Fibroblast of upper back skin (primary cell): Measurements from ENCODE around the gene ZNF827.

ENCODE experiments used
- DNase-seq: peaks from one replicate; pipeline ENCODE4 v3.0.0-alpha.2; 2013

ZNF827 gene

DNA sequence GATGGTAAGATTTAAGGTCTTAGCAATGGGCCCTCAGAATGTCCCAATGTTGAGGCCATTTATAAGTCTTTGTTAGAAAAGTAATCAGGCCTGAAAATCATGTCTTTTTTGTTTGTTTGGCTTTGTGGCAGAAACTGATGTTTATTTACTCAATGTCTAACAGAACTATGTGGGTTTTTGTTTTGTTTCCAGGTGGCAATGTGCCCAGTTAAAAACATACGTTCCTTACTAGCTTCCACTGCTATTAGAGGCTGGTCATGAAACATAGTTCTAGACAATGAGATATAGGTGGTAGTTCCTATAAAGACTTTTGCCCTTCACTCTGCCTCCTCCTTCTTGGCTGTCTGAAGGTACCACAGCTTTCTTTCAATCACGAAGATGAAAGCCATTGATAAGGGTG lies 149.9 kb downstream of the ZNF827 start:
- no peak for DNase-seq

DNA sequence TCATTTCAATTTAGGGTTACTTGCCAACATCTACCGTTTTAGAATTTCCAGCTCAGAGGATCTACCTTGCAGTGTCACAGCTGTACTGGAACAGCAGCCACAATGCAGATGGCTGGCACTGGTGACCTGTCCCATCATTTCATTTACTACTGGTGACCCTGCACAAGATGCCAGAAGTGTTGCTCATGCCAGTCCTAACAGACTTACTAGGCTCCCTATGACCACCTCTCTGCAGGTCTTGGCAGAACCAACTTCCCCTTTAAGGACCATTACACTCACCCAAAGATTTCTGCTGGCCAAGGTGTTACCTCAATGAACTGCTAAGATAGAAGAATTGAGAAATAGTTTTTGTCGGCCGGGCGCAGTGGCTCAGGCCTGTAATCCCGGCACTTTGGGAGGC lies 151.8 kb downstream of the ZNF827 start:
- DNase-seq: no peak

DNA sequence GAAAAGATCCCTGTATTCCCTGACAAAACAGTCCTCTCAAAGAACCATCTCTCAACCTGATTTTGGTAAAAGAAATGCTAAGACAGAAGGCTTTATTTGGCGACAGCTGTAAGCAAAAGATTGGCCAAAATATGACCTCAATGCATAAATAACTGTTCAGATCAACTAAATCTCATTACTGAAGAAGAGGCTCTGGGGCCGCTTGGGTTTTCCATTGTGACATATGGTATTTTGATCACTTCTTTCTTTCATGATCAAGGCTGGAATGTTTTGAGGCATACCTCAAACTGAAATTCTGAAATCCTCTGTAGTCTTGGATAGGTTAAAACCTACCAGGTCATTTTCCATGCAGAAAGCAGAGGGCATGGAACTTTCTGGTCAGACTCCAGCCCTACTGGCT lies 152.4 kb downstream of the ZNF827 start:
- DNase-seq: no peak

DNA sequence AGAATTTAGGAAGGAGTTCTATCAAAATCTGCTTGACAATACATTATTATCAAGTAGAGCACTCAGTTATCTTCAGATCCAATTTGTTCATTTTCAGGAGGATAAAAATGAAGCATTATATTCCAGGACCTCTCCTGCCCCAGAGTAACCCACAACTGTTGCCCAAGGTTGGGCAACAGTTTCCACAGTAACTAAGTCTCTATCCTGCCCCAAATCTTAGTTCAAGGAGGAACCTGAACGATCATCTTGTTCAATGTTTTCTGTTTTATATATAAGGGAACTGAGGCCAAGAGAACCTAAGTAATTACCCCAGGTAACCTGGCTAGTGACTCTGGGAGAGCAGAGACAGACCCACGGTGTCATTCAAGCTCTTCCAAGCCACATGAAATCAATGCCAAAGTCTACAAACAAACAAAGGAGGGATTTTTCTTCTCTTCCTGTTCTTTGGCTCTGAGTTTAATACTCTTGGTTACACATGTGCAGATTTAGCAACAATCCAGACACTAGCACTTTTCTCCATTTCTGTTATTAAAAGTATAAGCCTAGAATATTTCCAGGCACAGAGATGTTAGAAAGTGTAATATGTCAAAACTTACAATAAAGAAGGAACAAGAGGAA lies 153.1 kb downstream of the ZNF827 start:
- no peak for DNase-seq

DNA sequence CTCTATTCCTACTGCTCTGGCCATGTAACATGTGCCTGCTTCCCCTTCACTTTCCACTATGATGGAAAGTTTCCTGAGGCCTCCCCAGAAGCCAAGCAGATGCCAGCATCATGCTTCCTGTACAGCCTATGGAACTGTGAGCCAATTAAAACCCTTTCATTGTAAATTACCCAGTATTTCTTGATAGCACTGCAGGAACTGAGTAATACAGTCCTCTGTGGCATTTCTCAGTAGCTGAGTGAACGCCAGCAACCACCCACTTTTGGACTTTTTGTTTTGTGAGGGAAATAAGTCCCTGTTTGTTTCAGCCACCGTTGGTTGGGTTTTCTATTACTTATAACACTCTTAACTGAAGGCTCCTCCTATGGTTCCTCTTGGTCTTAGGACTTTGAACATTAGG lies 154.6 kb downstream of the ZNF827 start:
- no peak for DNase-seq

DNA sequence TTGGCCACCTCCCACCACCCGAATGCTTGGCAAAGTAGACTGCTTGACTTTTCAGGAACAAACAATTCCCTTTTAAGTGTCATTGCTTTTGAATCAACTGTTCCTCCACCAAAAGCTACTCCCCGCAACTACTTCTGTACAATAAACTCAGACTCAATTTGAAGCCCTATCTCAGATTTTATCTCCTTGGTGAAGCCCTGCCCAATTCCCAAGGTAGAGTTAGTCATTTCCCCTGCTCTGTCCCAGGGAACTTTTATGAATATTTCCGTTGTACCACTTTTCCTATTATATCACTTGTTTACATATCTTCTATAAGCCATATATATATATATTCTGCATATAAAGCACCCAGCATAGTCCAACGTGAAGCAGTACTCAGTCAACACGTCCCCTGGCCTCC lies 155.9 kb downstream of the ZNF827 start:
- no peak for DNase-seq

DNA sequence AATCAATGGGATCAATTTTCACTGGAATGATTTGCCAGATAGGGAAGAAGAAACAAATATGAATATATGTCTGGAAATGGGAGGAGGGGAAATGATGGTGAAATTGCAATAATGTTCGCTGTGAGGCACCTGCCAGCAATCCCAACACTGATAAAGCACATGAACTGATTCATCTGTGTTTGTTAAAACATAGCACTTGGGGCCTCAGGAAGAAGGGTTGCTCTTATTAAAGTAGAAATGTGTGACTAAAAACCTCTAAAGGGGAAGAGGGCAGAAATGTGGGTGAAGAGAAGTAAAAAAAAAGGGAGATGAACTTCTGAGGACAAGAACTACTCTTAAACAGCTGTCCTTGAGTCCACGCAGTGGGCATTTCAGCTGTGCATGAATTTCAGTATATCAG lies 157.3 kb downstream of the ZNF827 start:
- DNase-seq: no peak

DNA sequence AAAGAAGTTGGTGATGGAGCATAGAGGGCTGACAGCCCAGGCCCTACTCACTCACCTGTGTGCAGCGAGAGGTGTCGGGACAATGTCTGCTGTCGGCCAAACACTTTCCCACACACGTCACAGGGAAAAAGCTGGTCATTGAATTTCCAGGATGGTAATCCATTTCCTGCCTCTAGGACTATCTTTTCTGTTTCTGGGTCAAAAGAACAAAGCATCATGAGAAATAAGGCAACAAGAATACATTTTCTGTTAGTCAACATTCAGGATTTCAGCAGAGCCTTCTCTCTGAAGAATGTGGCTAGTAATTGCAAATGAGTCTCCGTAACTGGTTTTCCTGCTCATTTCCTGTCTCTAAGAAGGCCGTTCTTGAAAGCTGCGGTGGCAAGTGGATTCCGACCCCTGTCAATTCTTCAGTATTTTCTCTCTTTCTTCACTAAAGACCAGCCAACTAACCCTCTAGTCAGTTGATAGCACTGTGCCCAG lies 159.3 kb downstream of the ZNF827 start:
- no peak for DNase-seq

DNA sequence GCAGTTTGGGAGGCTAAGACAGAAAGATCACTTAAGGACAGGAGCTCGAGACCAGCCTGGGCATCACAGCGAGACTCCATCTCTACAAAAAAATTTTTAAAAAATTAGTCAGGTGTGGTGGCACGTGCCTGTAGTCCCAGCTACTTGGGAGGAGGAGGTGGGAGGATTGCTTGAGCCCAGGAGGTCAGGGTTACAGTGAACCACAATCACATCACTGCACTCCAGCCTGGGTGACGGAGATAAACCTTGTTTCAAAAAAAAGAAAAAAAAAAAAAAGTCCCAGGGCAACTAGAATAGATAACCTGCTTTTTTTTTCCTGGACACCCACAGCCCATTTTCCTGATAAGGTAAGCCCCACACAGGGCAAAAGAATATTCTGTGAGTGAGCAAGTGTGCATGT lies 162.4 kb downstream of the ZNF827 start:
- no peak for DNase-seq

DNA sequence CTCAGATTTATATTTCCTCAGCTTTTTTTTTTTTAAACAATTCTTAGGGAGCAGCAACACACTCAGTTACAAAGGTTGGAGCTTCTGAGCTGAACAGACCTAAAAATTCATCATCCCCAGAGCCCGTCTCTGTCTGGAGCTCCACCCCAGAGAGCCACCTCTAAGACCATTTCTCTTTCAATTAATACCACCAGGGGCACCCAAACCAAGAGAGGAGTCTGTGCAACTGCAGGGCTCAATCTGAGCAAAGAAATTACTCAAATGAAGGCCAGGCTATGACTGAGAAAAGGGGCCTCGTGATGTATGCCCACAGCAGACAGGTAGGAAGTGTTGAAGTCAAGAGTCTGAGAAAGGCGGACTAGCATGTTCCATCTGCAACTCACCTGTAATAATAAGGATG lies 163.2 kb downstream of the ZNF827 start:
- DNase-seq: no peak

DNA sequence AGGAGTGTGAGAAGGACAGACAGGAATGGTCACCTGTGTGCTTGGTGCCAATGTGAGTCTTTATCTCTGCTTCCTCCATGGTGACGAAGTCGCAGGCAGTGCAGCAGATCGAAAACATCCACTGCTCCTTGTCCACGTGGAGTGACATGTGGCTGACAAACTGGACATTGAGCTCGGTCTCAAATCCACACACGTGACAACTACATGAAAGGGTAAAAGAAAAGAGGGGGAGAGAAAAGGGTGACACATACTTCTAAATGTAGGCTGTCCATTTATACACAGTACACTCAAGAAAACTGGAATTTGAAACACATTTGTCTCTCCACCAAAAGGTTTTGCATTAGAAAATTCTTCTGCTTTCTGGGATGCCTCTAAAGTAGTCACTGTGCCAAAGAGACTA lies 164.2 kb downstream of the ZNF827 start:
- DNase-seq: no peak

DNA sequence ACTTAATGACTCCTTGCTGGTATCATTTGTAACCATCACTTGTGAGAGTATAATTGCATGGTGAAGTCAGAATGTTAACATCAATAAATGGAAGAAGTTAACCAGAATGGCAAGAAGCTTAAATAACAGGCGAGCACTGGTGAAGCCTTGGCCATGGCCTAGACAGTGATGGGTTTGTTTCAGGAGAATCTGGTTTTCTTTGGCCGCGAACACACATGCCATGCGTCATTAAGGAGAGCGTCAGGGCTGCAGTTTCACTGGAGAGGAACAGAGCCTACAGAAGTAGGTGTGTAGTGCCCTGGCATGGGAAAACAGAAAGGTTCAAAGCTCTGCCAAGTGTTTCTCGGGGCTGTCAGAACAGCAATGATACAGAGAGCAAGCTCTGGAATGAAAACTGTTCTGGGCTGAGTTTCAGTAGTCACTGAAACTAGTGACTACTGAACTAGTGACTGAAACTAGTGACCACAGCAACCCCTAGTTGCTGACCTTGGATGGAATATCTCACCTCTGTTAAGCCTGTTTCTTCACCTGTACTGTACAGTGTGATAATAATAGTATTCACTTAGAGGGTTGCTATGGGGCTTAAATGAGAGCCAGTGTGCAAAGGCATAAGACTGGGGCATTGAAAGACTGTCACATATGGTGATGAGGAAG lies 164.9 kb downstream of the ZNF827 start:
- no peak for DNase-seq

DNA sequence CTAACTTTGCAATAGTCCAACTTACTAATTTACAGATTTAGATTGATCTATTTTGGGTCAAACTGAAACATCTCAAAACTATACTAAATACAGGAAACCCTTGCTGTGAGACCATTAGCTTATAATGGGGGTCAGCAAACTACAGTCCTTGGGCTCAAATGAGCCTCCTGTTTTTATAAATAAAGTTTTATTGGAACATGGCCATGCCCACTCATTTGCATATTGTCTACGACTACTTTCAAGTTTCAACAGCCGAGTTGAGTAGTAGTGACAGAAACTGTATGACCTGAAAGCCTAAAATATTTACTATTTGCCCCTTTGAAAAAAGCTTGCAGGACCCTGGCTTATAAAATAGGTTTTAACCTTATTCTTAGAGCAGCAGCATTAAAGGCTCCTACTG lies 166.3 kb downstream of the ZNF827 start:
- DNase-seq: no peak

DNA sequence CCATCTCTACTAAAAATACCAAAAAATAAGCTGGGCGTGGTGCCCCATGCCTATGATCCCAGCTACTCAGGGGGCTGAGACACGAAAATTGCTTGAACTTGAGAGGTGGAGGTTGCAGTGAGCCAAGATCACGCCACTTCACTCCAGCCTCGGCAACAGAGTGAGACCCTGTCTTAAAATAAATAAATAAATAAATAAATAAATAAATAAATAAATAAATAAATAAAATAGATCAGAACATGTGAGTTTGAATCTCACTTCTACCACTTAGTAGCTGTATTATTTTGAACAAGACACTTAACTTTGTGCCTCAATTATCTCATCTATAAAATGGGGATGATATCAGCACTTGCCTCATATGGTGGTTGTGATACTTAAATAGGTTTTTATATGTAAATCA lies 168.5 kb downstream of the ZNF827 start:
- no peak for DNase-seq

DNA sequence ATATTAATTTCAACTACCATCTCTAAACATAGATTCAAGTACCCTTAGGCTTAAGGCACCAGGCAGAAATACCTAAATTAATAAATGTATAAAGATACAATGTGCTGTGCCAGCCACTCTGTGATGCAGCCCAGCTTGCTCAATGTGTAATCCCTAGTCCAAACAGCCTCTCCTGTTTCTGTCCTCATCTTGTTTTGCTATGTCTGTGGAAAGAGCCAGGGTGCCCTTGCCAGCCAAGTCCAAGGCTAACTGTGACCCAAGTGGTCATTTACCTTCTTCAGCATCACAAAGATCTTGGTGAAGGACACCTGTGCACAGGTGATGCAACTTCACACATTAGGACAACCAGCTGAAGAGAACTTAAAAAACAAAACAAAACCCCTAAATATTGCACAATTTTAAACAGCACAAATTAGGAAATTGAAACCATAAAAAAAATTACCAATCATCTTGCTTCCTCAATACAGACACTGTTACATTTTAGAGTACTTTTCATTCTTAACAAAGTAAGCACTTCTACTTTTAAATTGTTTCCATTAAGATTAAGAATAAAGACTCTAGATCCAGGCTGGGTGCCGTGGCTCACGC lies 169.1 kb downstream of the ZNF827 start:
- no peak for DNase-seq

DNA sequence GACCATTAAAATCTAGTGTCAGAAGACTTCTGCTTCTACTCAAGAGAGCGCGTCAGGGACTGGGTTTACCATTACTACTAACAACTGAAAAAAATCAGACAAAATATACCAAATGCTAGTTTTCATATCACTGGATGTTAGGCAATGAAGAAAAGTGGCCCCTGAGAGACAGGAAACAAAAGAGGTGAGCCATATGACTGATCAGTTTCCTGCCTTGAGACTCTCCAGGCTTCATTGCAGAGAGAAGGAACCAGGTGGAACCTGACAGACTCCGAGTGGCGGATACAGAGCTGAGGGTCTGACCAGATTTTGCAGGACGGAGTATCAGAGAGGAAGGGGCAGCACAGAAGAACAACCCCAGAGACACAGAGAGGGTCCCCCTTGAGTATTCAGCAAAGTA lies 172.3 kb downstream of the ZNF827 start:
- no peak for DNase-seq

DNA sequence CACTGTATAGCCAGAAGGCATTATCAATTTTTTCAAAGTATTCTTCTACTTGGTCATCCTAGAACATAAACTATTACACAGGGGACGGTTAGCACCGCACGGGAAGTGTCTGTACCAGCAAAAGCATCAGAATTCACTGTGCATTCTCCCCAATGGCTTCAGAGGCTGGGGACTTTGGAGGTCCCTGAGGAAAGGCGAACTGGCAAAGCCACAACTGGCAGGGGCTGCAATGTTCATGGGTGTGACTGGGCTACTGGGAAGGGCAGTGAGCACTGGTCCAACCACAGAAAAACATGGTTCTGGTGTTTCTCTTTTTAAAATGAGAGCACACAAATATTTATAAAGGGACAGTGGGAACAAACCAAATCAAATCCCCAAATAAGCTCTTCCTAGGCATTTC lies 175.2 kb downstream of the ZNF827 start:
- no peak for DNase-seq

DNA sequence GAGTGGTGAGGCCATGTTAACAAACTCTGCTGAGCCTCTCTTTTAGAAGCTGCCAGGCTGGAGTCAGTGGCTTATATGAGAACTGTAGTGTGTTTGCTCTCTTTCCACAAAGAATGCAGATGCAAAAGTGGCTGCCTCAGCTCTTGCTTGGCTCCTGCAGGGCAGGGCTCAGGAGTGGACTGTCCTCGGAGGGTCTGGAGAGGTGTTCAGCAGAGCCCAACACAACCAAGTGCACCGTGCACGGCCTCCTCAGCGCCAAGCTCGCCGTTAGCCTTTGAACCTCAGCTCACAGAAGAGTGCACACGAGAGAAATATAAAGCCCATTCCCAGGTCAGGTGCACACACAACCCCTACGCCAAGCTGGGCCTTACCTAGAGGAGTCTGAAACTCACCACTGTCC lies 175.9 kb downstream of the ZNF827 start:
- DNase-seq: no peak

DNA sequence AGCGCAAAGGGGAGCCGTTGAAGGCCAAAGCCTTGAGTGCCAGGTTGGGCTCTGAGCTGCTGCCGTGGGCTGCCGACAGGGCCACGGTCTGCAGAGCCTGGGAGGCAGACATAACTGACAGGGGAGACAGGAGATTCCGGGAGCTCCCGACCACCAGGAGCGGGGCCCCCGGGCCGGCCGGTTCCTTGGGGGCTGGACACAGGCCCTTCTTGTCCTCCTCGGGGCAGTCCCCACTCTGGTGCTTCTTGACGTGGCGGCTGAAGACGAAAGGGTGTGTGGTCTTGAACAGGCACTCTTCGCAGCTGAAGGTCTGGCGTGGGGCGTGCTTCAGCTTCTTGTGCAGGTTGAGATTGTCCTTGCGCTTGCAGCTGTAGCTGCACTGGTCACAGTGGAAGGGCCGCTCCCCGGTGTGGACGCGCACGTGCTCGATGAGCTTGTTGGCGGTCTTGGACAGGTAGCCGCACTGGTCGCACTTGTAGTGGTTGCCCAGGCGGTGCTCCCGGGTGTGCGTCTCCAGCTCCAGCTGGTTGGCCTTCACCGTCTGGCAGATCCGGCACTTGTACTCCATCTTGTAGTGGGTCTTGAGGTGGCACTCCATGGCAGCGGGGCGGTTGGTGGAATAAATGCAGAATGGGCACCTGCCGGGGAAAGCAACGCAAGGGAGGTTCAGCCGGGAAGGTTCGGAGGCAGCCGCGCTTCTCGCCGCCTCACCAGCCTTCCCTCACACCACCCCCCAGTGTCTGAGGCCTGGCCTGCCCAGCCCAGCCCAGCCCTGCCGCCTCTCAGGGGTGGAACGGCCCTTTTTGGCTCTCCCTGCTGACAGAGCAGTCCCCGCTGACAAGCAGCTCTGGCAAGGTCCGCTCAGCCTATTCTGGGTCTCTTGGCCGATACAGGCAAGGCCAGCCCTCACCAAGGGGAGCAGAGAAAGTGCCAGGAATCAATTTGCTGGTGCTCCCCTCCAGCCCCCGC lies 177.4 kb downstream of the ZNF827 start:
- no peak for DNase-seq

DNA sequence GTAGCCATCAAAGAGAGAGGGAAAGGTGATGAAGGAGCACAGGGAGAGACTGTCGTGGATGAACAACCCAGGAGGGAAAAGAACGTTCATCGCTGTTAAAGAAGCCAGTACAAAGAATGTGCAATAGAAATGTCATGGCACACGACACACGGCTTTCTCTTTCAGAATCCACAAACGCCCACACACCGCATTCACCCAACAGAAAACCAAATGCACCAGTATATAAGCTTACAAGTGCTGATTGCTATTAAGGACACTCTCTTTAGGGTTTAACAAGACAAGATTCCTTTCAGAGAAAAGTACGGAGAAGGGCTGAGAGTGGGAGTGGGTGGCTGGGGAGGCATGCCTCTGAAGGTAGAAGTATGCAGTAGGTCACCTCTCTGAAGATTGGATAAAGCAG lies 178.4 kb downstream of the ZNF827 start:
- no peak for DNase-seq

DNA sequence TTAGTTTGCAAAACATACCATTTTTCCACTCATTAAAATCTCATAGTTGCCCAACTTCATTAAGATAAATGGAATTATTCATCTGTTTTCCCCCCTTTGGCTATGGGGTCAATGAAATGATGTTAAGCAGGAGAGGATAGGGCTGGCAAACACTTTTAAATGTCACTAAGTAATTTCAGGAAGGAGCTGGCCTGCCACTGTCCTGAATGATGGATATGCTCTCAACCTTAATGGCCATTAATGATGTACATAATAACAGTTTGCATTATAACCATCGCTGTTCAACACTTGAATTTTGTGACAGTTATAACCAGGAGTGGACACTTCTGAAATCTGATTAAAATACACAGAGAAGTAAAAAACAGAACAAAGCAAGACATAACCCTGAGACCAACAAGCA lies 181.4 kb downstream of the ZNF827 start:
- no peak for DNase-seq

DNA sequence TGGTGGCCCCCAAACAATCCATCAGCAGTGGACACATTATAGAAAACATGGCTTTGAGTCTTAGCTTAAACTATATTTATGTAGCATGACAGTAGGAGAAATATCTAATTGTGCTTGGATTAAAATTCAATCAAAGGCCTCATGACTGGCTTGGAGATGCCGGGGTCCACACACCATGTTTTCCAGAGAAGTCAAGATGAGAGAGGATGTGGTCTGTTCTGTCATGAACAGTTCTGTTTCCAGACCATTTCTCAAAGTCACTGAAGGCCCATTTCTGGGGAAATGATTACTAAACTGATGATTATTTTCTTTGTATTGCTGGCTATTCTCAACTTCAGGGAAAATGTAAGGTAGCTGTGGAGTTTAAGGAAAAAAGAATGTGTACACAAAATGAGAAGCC lies 182.4 kb downstream of the ZNF827 start:
- DNase-seq: no peak

DNA sequence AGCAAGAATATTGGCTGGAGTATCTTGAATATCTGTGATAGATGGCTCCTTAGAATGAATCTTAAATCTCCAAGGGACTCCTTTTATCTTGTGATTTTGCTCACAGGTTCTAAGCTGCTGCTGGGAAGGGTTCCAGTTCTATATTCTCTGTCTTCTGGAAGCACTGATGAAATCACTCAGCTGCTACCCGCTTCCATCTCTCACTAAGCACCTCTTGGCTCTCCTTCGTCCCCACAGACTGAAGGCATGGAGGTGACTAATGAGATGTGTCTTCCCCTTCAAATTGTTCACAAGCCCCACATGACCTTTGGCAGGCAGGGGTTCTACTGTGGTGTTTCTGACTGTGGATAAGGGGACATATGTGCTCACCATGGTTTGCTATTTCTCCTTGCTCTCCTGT lies 182.8 kb downstream of the ZNF827 start:
- peak; percentile 39 for DNase-seq

DNA sequence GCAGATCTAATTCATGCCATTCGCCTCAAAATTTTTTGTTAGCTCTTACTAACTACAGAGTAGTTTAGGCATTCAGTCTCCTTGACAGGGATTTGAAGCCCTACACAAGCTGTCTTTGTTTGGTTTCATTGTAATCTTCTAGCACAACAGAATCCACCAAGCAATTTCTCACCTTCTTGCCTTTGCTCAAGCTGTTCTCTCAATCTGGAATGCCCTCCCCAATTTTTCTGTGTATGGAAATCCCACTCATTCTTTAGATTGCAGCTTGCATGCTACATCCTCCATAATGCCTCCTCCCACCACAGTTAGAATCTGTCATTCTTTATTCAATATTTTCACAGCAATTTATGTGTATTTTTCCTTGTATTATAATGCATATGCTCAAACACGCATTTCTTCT lies 195.0 kb downstream of the ZNF827 start:
- no peak for DNase-seq
